Measurements from ENCODE around the gene TPD52L1.

GRCh38 chr6:125190667-125191066, 37.1 kb downstream of the TPD52L1 start:
- TF ChIP-seq, protein P1, sequence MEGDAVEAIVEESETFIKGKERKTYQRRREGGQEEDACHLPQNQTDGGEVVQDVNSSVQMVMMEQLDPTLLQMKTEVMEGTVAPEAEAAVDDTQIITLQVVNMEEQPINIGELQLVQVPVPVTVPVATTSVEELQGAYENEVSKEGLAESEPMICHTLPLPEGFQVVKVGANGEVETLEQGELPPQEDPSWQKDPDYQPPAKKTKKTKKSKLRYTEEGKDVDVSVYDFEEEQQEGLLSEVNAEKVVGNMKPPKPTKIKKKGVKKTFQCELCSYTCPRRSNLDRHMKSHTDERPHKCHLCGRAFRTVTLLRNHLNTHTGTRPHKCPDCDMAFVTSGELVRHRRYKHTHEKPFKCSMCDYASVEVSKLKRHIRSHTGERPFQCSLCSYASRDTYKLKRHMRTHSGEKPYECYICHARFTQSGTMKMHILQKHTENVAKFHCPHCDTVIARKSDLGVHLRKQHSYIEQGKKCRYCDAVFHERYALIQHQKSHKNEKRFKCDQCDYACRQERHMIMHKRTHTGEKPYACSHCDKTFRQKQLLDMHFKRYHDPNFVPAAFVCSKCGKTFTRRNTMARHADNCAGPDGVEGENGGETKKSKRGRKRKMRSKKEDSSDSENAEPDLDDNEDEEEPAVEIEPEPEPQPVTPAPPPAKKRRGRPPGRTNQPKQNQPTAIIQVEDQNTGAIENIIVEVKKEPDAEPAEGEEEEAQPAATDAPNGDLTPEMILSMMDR (IDR thresholded peaks at IDR 0.05; ENCODE audit: low read depth, low read length) = no peak
- TF ChIP-seq EZH2phosphoT487 (IDR thresholded peaks at IDR 0.05; ENCODE audit: low read depth) = no peak

Measured in OCI-LY3 (cell line).